Spleen (tissue), 7 donors: ENCODE measurements around the gene FLOT2.
"Not testable (repeated sequence)": the region's sequence is repeated elsewhere in the genome, so short reads cannot be mapped to it uniquely, and the experiment has no call there.

Experiments
- POLR2A ChIP-seq, 3 donors: fragments of 450-650 bp; IDR thresholded peaks; one replicate each; pipeline ENCODE4 v1.5.1; 2017; ENCODE audit warnings: antibody characterized with exemption in 3 of 3, mild to moderate bottlenecking in 1 of 3
- POLR2AphosphoS5 ChIP-seq, 3 donors: sonication (generic); formaldehyde crosslinking; IDR thresholded peaks; one replicate each; pipeline ENCODE4 v1.5.1; 2017; ENCODE audit warnings: antibody characterized with exemption in 3 of 3
- TF ChIP-seq, protein P1 (sequence below), 11 experiments: fragments of 200-600 bp in 7 of 11; fragments of 450-650 bp in 4 of 11; sonication (generic) in 4 of 11; IDR thresholded peaks in 8 of 11; conservative IDR thresholded peaks in 3 of 11; 1 replicate in 7 of 11; 2 replicates in 4 of 11; pipeline versions ENCODE4 v1.4.0 to v1.8.0; 2016 to 2021; ENCODE audit warnings: antibody characterized with exemption in 11 of 11, inconsistent platforms in 4 of 11, mild to moderate bottlenecking in 1 of 11
- donor health status: DM: no; HTN: no; CAD: no; lungs with moderate emphysema.
- donor health status: DM: no; HTN: no; CAD: no.
- donor health status: DM: no; HTN: no; CAD: no.

- not testable (repeated sequence) for TF ChIP-seq POLR2A, POLR2AphosphoS5 (IDR thresholded peaks at IDR 0.05)
- TF ChIP-seq, protein P1, sequence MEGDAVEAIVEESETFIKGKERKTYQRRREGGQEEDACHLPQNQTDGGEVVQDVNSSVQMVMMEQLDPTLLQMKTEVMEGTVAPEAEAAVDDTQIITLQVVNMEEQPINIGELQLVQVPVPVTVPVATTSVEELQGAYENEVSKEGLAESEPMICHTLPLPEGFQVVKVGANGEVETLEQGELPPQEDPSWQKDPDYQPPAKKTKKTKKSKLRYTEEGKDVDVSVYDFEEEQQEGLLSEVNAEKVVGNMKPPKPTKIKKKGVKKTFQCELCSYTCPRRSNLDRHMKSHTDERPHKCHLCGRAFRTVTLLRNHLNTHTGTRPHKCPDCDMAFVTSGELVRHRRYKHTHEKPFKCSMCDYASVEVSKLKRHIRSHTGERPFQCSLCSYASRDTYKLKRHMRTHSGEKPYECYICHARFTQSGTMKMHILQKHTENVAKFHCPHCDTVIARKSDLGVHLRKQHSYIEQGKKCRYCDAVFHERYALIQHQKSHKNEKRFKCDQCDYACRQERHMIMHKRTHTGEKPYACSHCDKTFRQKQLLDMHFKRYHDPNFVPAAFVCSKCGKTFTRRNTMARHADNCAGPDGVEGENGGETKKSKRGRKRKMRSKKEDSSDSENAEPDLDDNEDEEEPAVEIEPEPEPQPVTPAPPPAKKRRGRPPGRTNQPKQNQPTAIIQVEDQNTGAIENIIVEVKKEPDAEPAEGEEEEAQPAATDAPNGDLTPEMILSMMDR (IDR thresholded peaks at IDR 0.05 in 8 of 11, conservative IDR thresholded peaks at IDR 0.05 in 3 of 11), result not testable (repeated sequence)
Observed at GRCh38 chr17:28846699-28847098, 50.8 kb downstream of the FLOT2 start.
